Glomerular endothelial cell (primary cell): ENCODE measurements around the gene PIP5K1B. TPM values are rescaled to one million over a fixed set of nuclear protein-coding genes. Genes with fewer than 3 reads are reported as not detected.

Experiments
- DNase-seq: peaks from one replicate; pipeline ENCODE4 v3.0.0-alpha.2; 2011; ENCODE audit warnings: low read depth, low spot score; ENCODE audit errors: extremely low read depth
- total RNA-seq: library from RNA; depleted of rRNA; stranded (reverse); fragments of >200 nt; gene quantifications from 2 replicates; pipeline ENCODE4 v1.2.3, GENCODE V29; 2015

The PIP5K1B gene
- total RNA-seq, 1 donor from 2014 or later = 0.23 TPM

- no peak for DNase-seq
Measured at GRCh38 chr9:68844157-68844556, 139.1 kb downstream of the PIP5K1B start.

DNA sequence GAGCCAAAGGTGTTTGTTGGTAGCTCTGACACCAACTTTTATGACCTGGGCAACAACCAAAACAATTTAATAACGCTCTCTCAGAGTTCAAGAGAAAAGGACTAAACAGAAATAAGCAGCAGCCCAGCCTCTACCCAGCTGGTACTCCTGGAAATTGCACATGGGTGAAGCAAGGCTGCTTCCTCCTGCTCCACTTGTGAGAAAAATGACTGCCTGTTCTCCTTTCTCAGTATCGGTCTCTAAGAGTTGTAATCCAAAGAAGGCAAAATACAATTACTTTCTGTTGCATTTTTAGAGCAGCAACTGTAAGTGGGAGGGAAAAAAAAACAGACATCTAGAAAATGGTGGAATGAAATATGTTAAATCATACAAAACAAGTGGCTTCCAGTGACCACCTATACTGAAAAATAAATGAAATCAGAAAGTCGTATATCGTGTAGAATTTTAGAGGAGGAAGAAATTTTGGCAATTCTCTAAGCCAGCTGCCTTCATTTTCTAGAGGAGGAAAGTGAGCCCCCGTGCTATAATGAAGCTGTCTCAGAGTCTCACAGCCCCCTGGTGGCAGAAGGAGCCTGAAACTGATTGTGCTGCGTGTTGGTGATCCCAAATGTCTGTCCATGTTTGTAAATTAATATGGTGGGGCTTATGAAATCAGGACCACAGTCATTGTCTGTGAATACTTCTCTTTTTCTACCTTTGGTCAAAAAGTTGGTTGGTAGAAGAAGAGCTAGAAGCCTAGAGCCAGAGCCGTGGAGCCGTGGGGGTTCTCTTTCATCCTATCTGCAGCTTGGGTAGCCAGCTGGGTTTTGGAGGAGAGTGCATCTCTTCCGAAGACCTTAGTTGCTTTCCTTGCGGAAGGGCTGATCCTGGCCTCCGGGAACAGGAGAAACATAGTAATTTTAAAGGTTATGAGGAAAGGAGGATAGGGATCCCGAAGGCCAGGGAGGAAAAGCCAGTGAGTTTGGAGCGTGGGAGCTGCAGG lies 139.9 kb downstream of the PIP5K1B start:
- no peak for DNase-seq

GRCh38 chr9:68847765-68848164 lies 142.7 kb downstream of the PIP5K1B start:
- DNase-seq = no peak

DNA sequence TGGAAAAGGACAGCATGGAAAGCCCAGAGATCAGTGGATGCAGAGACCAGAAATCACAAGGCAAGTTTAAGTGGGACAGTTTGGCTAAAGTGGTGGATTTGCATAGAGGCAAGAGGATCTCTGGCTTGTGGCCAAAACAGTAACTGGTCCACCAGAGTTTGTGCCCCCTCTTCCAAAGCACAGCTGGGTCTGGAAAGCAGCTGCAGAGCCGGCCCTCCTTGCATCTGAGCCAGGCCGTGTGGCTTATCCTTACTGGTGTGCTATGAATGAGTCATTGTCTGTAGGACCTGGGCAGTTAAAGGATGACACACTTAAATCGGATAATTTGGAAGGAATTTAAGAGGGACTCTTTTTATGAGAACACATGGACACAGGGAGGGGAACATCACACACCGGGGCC lies 146.6 kb downstream of the PIP5K1B start:
- no peak for DNase-seq

DNA sequence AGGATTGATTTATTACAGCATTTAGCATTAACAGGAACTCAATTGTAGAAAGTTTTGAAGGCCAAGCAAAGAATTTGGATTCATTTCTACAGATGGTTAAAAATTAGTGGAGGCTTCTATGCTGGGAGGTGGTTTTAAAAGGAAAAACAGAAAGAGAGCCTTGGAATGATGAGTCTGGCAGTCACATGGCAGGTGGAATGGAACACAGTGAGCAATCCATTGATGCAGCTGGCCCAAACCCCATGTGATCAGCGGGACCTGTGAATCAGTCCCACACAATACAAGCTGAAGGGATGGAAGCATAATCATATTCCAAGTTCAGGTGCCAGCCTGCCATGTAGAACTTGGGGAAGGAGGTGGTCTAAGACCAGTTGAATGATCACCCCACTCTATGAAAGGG lies 147.9 kb downstream of the PIP5K1B start:
- no peak for DNase-seq

DNA sequence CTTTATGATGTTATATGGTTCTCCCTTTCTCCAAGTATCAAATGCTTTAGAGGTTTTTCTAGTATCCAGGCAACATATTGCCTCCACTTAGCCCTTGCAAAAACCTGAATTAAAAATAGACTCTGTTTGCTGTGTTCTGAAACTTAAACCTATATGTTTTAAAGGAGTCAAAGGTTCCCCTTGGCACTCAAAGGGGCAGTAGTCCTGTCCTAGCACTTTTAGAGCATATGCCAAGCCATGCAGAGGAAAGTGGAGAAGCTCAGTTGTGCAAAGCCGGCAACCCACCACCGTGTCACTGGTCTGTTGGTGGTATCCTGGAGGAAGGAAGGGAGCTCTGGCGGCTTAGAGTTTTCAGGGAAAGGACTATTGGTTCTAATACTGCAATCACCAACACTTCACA lies 154.3 kb downstream of the PIP5K1B start:
- no peak for DNase-seq

GRCh38 chr9:68860419-68860818 lies 155.4 kb downstream of the PIP5K1B start:
- no peak for DNase-seq

- DNase-seq = no peak
Measured at GRCh38 chr9:68861436-68861835, 156.4 kb downstream of the PIP5K1B start.

DNA sequence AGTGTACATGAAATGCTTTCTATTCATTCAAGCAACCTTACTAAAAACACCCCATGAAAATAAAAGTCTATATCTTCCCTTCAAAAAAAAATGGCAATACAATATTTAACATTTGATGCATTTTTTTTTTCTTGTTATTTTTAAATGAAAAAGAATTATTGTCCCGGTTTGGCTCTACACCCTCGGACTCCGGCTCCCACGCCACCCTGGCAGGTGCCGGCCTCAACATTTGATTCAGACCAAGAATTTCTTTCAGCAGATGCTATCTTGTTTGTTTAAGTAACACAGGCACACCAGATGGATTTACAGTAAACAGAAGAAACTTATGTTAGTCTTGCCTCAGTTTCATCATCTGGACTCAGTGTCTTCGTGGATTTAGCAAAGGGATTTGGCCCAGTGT lies 162.0 kb downstream of the PIP5K1B start:
- DNase-seq = no peak

DNA sequence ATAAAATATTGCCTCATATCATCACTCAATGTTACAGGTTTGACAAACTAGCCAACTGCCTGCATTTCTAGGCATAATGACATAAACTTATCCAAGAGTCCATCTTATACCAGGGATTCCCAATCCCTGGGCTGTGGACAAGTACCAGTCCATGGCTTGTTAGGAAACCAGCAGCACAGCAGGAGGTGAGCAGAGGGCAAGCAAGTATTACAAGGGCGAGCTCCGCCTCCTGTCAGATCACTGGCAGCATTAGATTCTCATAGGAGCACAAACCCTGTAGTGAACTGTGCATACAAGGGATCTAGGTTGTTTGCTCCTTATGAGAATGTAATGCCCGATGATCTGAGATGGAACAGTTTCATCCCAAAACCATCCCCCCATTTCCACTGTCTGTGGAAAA lies 164.0 kb downstream of the PIP5K1B start:
- DNase-seq = no peak

DNA sequence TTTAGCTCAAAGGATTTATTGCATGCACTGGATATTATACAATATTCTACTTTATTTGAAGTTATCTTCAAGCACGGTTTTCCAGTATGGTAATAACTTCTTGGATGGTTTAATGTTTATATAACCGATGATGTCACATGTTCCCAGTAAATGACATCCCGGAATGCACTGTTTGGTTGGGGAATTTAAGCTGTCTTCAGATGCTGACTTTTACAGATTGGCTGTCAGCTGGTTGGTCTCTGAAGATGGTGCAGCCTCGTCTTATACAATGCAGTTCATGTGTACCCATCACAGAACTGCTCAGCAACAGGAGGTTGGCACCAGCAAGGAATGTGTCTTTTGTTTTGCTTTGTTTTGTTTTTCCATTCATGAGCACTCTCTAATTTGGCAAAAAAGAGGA lies 165.0 kb downstream of the PIP5K1B start:
- no peak for DNase-seq

DNA sequence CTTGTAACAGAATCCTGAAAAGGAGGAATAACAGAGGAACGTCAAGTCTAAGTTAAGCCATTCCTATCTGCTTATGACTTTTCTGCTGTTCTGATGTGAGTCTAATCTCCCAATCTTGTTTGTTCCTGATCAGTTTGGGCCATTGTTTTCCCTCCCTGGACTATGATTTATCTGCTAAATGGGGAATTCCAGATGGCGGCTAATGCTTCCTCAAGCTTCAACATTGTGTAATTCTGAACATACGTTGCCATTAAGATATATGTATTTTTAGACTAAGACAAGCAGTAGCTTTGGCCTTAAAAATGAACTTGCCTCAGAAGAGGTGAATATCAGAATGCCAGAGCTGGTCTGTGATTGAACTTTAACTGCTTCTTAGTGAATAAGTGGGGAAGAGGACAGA lies 166.2 kb downstream of the PIP5K1B start:
- no peak for DNase-seq

GRCh38 chr9:68872026-68872501 lies 167.0 kb downstream of the PIP5K1B start:
- DNase-seq = no peak

DNA sequence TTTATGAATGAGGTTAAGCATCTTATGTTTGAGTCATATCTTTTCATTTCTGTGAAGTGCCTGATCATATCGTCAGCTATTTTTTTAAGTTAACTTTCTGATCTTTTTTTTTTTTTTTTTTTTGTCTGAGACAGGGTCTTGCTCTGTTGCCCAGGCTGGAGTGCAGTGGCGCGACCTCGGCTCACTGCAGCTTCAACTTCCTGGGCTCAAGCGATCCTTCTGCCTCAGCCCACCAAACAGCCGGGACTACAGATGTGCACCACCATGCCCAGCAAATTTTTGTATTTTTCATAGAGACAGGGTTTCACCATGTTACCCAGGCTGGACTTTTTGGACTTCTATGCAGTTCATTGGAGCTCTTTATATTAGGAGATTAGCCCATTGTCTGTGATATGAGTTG lies 168.1 kb downstream of the PIP5K1B start:
- DNase-seq = no peak

- no peak for DNase-seq
Measured at GRCh38 chr9:68876273-68876672, 171.2 kb downstream of the PIP5K1B start.

- no peak for DNase-seq
Measured at GRCh38 chr9:68876681-68877080, 171.6 kb downstream of the PIP5K1B start.

DNA sequence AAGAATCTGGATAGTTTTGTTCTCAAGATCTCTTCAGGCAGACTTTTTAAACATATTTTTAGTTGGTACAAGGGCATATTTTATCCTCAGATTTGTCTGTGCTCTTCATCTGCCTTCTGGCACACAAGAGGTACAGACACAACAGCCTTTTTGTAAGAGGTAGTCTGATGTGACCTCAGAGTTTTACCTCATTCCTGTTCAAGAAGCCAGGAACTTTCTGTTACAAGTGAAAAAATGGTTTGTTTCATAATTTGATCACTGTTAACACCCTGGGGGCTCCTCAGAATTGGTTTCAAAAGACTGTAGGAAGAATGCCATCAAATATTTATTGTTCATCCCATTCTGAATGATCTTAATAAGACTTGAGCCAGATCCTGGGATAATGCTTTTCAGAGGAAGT lies 172.2 kb downstream of the PIP5K1B start:
- no peak for DNase-seq

- no peak for DNase-seq
Measured at GRCh38 chr9:68878450-68878849, 173.4 kb downstream of the PIP5K1B start.

- DNase-seq = no peak
Measured at GRCh38 chr9:68883224-68883623, 178.2 kb downstream of the PIP5K1B start.

DNA sequence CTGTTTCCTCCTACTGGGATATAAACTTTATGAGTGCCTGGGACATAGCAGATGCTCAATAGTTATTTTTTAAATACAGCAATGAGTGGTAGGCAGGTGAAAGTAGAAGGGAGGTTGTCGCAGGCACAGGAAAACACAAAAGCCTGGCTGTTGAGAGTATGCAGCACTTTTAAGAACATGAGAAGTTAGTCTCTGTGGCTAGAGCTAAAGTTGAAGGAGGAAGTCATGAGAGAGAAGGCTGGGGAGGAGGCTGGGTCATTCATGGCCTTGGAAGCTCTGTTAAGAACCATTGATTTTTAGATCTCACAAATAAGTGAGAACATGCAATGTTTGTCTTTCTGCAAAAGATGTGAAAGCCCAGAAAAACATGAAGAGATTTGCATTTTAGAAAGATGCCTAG lies 182.2 kb downstream of the PIP5K1B start:
- DNase-seq = no peak

DNA sequence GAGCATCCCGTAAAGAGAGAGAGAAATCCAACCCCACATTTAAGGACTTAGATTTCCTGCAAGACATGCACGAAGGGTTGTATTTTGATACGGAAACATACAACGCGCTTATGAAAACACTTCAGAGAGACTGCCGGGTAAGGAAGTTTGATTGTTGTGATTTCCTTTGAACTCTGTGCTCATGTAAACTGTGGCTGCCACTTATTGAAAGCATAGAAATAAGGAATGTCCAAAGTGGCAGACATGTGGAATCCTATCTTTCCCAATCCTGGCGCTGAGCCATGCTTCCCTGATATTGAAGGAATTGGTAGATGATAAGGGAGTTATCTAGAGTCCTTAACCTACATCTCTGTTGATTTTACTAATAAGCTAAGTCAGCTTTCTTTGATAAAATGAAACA lies 189.5 kb downstream of the PIP5K1B start:
- DNase-seq = no peak

DNA sequence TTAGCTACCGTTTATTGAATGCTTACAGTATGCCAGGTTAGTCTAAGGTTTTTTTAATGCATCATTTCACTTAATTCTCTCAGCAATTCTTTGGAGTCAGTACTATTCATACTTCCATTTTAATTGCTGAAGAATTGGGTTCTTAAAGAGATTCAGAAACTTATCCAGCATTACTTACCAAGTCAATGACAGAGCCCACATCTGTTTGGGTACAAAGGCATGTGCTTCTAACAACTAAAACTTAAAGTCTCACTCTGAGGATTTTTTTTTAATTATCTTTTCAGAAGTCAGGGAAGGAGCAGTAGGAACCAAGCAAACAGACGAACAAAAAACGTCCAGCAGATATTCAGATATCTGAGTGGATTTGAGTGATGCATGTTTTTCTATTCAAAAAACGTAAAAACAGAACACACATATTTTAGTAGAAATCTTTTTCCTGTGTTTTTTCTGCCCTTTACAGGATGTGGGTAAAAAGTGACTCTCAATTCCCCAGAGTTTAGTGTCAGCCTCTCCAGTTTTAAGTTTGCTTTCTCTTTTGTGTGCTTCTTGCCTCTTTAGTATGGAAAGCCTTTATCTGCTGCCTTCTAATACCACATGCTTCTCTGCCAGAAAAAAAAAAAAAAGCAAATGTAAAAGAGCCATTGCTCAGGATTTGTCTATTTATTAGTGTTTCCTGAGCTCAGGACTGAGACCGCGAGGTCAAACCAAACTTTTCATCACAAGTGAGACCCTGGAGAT lies 190.9 kb downstream of the PIP5K1B start:
- DNase-seq = no peak
